Measurements from ENCODE around the gene IRX4.

DNA sequence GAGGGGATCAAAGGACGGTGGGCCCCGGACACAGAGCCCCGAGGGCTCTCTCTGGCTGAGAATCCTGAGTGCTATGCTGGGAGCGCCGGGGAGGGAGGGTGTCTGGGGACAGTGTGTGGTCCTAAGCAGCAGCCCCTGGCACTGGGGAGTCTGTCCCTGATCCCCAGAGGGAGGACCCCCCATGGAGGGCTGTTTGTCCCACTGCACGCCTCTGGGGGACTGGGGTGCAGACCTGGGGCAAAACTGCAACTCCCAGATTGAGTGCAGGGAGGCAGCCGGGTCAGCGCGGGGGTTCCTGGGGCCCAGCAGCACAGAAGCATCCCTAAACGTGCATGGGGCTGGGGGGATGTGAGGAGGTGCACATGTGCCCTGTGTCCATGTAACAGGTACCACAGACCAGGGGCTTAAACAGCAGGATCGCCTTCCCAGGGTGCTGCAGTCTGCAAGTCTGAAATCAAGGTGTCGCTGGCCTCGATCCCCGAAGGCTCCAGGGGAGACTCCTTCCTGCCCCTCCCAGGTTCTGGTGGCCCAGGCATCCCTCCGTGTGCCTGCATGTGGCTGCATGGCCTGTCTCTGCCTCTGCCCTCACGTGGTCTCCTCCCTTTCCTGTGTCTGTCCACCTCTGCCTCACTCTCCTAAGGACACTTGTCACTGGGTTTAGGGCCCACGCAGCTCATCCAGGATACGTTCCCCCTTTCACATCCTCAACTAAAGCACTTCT lies 35.9 kb upstream of the IRX4 start:
- TF ChIP-seq, protein P1, sequence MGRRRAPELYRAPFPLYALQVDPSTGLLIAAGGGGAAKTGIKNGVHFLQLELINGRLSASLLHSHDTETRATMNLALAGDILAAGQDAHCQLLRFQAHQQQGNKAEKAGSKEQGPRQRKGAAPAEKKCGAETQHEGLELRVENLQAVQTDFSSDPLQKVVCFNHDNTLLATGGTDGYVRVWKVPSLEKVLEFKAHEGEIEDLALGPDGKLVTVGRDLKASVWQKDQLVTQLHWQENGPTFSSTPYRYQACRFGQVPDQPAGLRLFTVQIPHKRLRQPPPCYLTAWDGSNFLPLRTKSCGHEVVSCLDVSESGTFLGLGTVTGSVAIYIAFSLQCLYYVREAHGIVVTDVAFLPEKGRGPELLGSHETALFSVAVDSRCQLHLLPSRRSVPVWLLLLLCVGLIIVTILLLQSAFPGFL (CRISPR knock-in tag; IDR thresholded peaks at IDR 0.05): no peak
- no peak for TF ChIP-seq POLR2A (conservative IDR thresholded peaks at IDR 0.05)

Data from K562 (cell line).